Vagina (tissue), 2 donors: ENCODE measurements around the gene PTTG1IP. TPM values are rescaled to one million over a fixed set of nuclear protein-coding genes. Genes with fewer than 3 reads are reported as not detected.
A peak's percentile ranks its signal among the peaks of the same experiment; 100 is the strongest.

Source experiments
- DNase-seq, 2 donors: peaks; one replicate each; pipeline ENCODE4 v3.0.0-alpha.2; 2017; ENCODE audit errors: extremely low spot score in 2 of 2
- H3K27ac ChIP-seq: fragments of 200-600 bp; sonication (generic); one replicate; pipeline ENCODE4 v1.5.1; 2019
- H3K27me3 ChIP-seq: fragments of 200-600 bp; sonication (generic); one replicate; pipeline ENCODE4 v1.5.1; 2019
- H3K36me3 ChIP-seq, 2 donors: fragments of 200-600 bp; sonication (generic); one replicate each; pipeline ENCODE4 v1.5.1; 2017 to 2019
- H3K4me1 ChIP-seq: fragments of 200-600 bp; sonication (generic); one replicate; pipeline ENCODE4 v1.5.1; 2019
- H3K4me3 ChIP-seq, 2 donors: fragments of 200-600 bp; sonication (generic); 1 replicate in 1 of 2; 2 replicates in 1 of 2; pipeline ENCODE4 v1.5.1; 2016 to 2019
- H3K9me3 ChIP-seq: fragments of 200-600 bp; sonication (generic); one replicate; pipeline ENCODE4 v1.5.1; 2019
- CTCF ChIP-seq, 3 experiments: fragments of 450-650 bp in 2 of 3; fragments of 200-600 bp in 1 of 3; sonication (generic) in 1 of 3; IDR thresholded peaks; one replicate each; pipeline ENCODE4 v1.5.1; 2017 to 2019; ENCODE audit warnings: antibody characterized with exemption in 3 of 3, mild to moderate bottlenecking in 2 of 3, moderate library complexity in 2 of 3
- POLR2A ChIP-seq, 2 donors: fragments of 450-650 bp; IDR thresholded peaks; one replicate each; pipeline ENCODE4 v1.6.1; 2017; ENCODE audit warnings: antibody characterized with exemption in 2 of 2, mild to moderate bottlenecking in 2 of 2, moderate library complexity in 2 of 2
- POLR2AphosphoS5 ChIP-seq, 2 donors: sonication (generic); formaldehyde crosslinking; IDR thresholded peaks; one replicate each; pipeline ENCODE4 v1.9.0; 2017; ENCODE audit warnings: antibody characterized with exemption in 2 of 2, mild to moderate bottlenecking in 2 of 2, low read depth in 1 of 2; ENCODE audit not compliant: insufficient read depth in 1 of 2
- intact Hi-C: fragments of 100-400 bp; cut with DNase I; formaldehyde crosslinking; loops from one replicate; pipeline ENCODE4 v1.15.1; 2023
- total RNA-seq: library from RNA; depleted of rRNA; stranded (reverse); fragments of >200 nt; gene quantifications from one replicate; pipeline ENCODE4 v1.2.3, GENCODE V29; 2016

PTTG1IP gene
- total RNA-seq, 1 donor from 2014 or later = 165 TPM

GRCh38 chr21:44876849-44877575, 3.5 kb upstream of the PTTG1IP start:
- intact Hi-C loops = loop anchor here (10.0 kb wide), 1 partner anchor 542 kb away; the partner anchor contains the start of gene CFAP410
- Histone ChIP-seq H3K36me3 (no peaks in the 10 kb centered on the region), H3K9me3 (no peaks in the 10 kb centered on the region), H3K27ac (no peak overlapping the region), H3K27me3 (no peaks in the 10 kb centered on the region), H3K4me3 (no peak overlapping the region), H3K4me1 (peaks cover 36% of the 10 kb centered on the region)
- no peak for TF ChIP-seq POLR2AphosphoS5 (IDR thresholded peaks at IDR 0.05; ENCODE audit: insufficient read depth in 1 of 2, low read depth in 1 of 2)
- no peak for TF ChIP-seq POLR2A (IDR thresholded peaks at IDR 0.05)
- TF ChIP-seq CTCF (IDR thresholded peaks at IDR 0.05) = no peak
- DNase-seq = no peak

GRCh38 chr21:44875316-44875700, 1.8 kb upstream of the PTTG1IP start:
- Histone ChIP-seq H3K4me3 (peak overlapping the region; percentile 79 to 88), H3K36me3 (no peaks in the 10 kb centered on the region), H3K4me1 (peaks cover 45% of the 10 kb centered on the region), H3K27me3 (no peaks in the 10 kb centered on the region), H3K27ac (peak overlapping the region; percentile 90), H3K9me3 (no peaks in the 10 kb centered on the region)
- peak in 1 of 2 donors; percentile 60 for TF ChIP-seq POLR2AphosphoS5 (IDR thresholded peaks at IDR 0.05; ENCODE audit: insufficient read depth in 1 of 2, low read depth in 1 of 2)
- no peak for TF ChIP-seq POLR2A (IDR thresholded peaks at IDR 0.05)
- intact Hi-C loops = loop anchor here (10.0 kb wide), 1 partner anchor 541 kb away; the partner anchor contains the start of gene CFAP410
- DNase-seq = no peak

- Histone ChIP-seq H3K27ac (peak overlapping the region; percentile 90), H3K9me3 (no peaks in the 10 kb centered on the region), H3K4me3 (peak overlapping the region; percentile 79 to 88), H3K36me3 (no peaks in the 10 kb centered on the region), H3K27me3 (no peaks in the 10 kb centered on the region), H3K4me1 (peaks cover 51% of the 10 kb centered on the region)
- intact Hi-C loops = loop anchor here (5.0 to 10.0 kb wide), 2 partner anchors 57 to 540 kb away; partner anchors contain the start of genes CFAP410 and SUMO3
- no peak for DNase-seq
- TF ChIP-seq POLR2A (IDR thresholded peaks at IDR 0.05) (no peak), POLR2AphosphoS5 (IDR thresholded peaks at IDR 0.05; ENCODE audit: insufficient read depth in 1 of 2, low read depth in 1 of 2) (peak; percentile 41 to 49)
These were observed 1.2 kb upstream of the PTTG1IP start for GRCh38 chr21:44874497-44875315.

- TF ChIP-seq POLR2A (IDR thresholded peaks at IDR 0.05) = no peak
- TF ChIP-seq CTCF (IDR thresholded peaks at IDR 0.05) = no peak
- TF ChIP-seq POLR2AphosphoS5 (IDR thresholded peaks at IDR 0.05; ENCODE audit: insufficient read depth in 1 of 2, low read depth in 1 of 2) = no peak
- H3K27me3 ChIP-seq = no peaks in the 10 kb centered on the region
- intact Hi-C loops = loop anchor here (5.0 to 10.0 kb wide), 2 partner anchors 57 to 539 kb away; partner anchors contain the start of genes CFAP410 and SUMO3
- peak overlapping the region; percentile 90 for H3K27ac ChIP-seq
- H3K4me1 ChIP-seq = peaks cover 57% of the 10 kb centered on the region
- peak overlapping the region; percentile 79 to 88 for H3K4me3 ChIP-seq
- DNase-seq = no peak
- no peaks in the 10 kb centered on the region for H3K36me3 ChIP-seq
- no peaks in the 10 kb centered on the region for H3K9me3 ChIP-seq
These were observed 678 bp upstream of the PTTG1IP start for GRCh38 chr21:44874240-44874496.

- intact Hi-C loops = loop anchor here (5.0 to 10.0 kb wide), 2 partner anchors 56 to 538 kb away; partner anchors contain the start of genes CFAP410 and SUMO3
- TF ChIP-seq POLR2AphosphoS5 (IDR thresholded peaks at IDR 0.05; ENCODE audit: insufficient read depth in 1 of 2, low read depth in 1 of 2) (peak in 1 of 2 donors; percentile 35), CTCF (IDR thresholded peaks at IDR 0.05) (no peak)
These were observed 688 bp downstream of the PTTG1IP start for GRCh38 chr21:44872649-44873355.

More at GRCh38 chr21:44872649-44873355, 688 bp downstream of the PTTG1IP start:
- Histone ChIP-seq H3K9me3 (no peaks in the 10 kb centered on the region), H3K27me3 (no peaks in the 10 kb centered on the region), H3K27ac (peak overlapping the region; percentile 90), H3K4me3 (peak overlapping the region; percentile 79 to 88), H3K4me1 (peaks cover 70% of the 10 kb centered on the region), H3K36me3 (no peaks in the 10 kb centered on the region)
- no peak for DNase-seq
